ENCODE results near the gene TMEM200A.

Gene TMEM200A

GRCh38 chr6:130395164-130395563, 29.3 kb downstream of the TMEM200A start:
- H4K20me1 ChIP-seq (ENCODE audit: insufficient read depth, low read length): no peaks in the 10 kb centered on the region
- H2AFZ ChIP-seq (ENCODE audit: low read depth, low read length): no peak overlapping the region
- no peaks in the 10 kb centered on the region for H3K9me3 ChIP-seq (ENCODE audit: insufficient read depth, low read length)
- no peaks in the 10 kb centered on the region for H3K36me3 ChIP-seq (replicated peaks; ENCODE audit: low read depth, low read length)
- no peak overlapping the region for H3K27ac ChIP-seq (ENCODE audit: low read length)
- no peak overlapping the region for H3K4me2 ChIP-seq (ENCODE audit: low read length)
- no peak overlapping the region for H3K4me3 ChIP-seq (ENCODE audit: low read length)
- H3K27me3 ChIP-seq (ENCODE audit: low read depth, low read length): no peaks in the 10 kb centered on the region
- TF ChIP-seq CTCF (IDR thresholded peaks at IDR 0.05; ENCODE audit: low read depth, low read length): no peak
- no peak for TF ChIP-seq EZH2phosphoT487 (IDR thresholded peaks at IDR 0.05; ENCODE audit: low read depth)
- no peak overlapping the region for H3K9ac ChIP-seq (ENCODE audit: low read length)
- no peaks in the 10 kb centered on the region for H3K79me2 ChIP-seq (ENCODE audit: low read length)
- no peaks in the 10 kb centered on the region for H3K4me1 ChIP-seq (ENCODE audit: low read length)

GRCh38 chr6:130396722-130397121, 30.9 kb downstream of the TMEM200A start:
- no peak overlapping the region for H3K4me3 ChIP-seq (ENCODE audit: low read length)
- H3K36me3 ChIP-seq (replicated peaks; ENCODE audit: low read depth, low read length): no peaks in the 10 kb centered on the region
- H4K20me1 ChIP-seq (ENCODE audit: insufficient read depth, low read length): no peaks in the 10 kb centered on the region
- no peak overlapping the region for H3K9ac ChIP-seq (ENCODE audit: low read length)
- no peak overlapping the region for H3K4me2 ChIP-seq (ENCODE audit: low read length)
- H3K27me3 ChIP-seq (ENCODE audit: low read depth, low read length): no peaks in the 10 kb centered on the region
- no peaks in the 10 kb centered on the region for H3K4me1 ChIP-seq (ENCODE audit: low read length)
- no peak overlapping the region for H2AFZ ChIP-seq (ENCODE audit: low read depth, low read length)
- no peaks in the 10 kb centered on the region for H3K9me3 ChIP-seq (ENCODE audit: insufficient read depth, low read length)
- TF ChIP-seq EZH2phosphoT487 (IDR thresholded peaks at IDR 0.05; ENCODE audit: low read depth) (no peak), CTCF (IDR thresholded peaks at IDR 0.05; ENCODE audit: low read depth, low read length) (no peak)
- no peak overlapping the region for H3K27ac ChIP-seq (ENCODE audit: low read length)
- H3K79me2 ChIP-seq (ENCODE audit: low read length): no peaks in the 10 kb centered on the region

GRCh38 chr6:130405549-130405948, 39.7 kb downstream of the TMEM200A start:
- no peaks in the 10 kb centered on the region for H3K4me1 ChIP-seq (ENCODE audit: low read length)
- TF ChIP-seq EZH2phosphoT487 (IDR thresholded peaks at IDR 0.05; ENCODE audit: low read depth) (no peak), CTCF (IDR thresholded peaks at IDR 0.05; ENCODE audit: low read depth, low read length) (no peak)

GRCh38 chr6:130407032-130407431, 41.2 kb downstream of the TMEM200A start:
- no peak overlapping the region for H3K4me2 ChIP-seq (ENCODE audit: low read length)
- no peaks in the 10 kb centered on the region for H3K27me3 ChIP-seq (ENCODE audit: low read depth, low read length)
- no peak overlapping the region for H3K4me3 ChIP-seq (ENCODE audit: low read length)
- H2AFZ ChIP-seq (ENCODE audit: low read depth, low read length): no peak overlapping the region
- H3K9ac ChIP-seq (ENCODE audit: low read length): no peak overlapping the region
- H4K20me1 ChIP-seq (ENCODE audit: insufficient read depth, low read length): no peaks in the 10 kb centered on the region
- peaks cover 3% of the 10 kb centered on the region; the same call in 1 of the 2 replicates for H3K79me2 ChIP-seq (ENCODE audit: low read length)
- H3K27ac ChIP-seq (ENCODE audit: low read length): no peak overlapping the region
- no peaks in the 10 kb centered on the region for H3K36me3 ChIP-seq (replicated peaks; ENCODE audit: low read depth, low read length)
- no peak for TF ChIP-seq CTCF (IDR thresholded peaks at IDR 0.05; ENCODE audit: low read depth, low read length)
- no peak for TF ChIP-seq EZH2phosphoT487 (IDR thresholded peaks at IDR 0.05; ENCODE audit: low read depth)
- no peaks in the 10 kb centered on the region for H3K4me1 ChIP-seq (ENCODE audit: low read length)
- no peaks in the 10 kb centered on the region for H3K9me3 ChIP-seq (ENCODE audit: insufficient read depth, low read length)

More at GRCh38 chr6:130405549-130405948, 39.7 kb downstream of the TMEM200A start:
- Histone ChIP-seq H4K20me1 (ENCODE audit: insufficient read depth, low read length) (no peaks in the 10 kb centered on the region), H3K4me2 (ENCODE audit: low read length) (no peak overlapping the region), H3K79me2 (ENCODE audit: low read length) (peaks cover 3% of the 10 kb centered on the region; the same call in 1 of the 2 replicates), H3K27ac (ENCODE audit: low read length) (no peak overlapping the region), H3K36me3 (replicated peaks; ENCODE audit: low read depth, low read length) (no peaks in the 10 kb centered on the region), H3K9ac (ENCODE audit: low read length) (no peak overlapping the region), H3K27me3 (ENCODE audit: low read depth, low read length) (no peaks in the 10 kb centered on the region), H2AFZ (ENCODE audit: low read depth, low read length) (no peak overlapping the region), H3K4me3 (ENCODE audit: low read length) (no peak overlapping the region), H3K9me3 (ENCODE audit: insufficient read depth, low read length) (no peaks in the 10 kb centered on the region)

Data from OCI-LY3 (cell line).